ENCODE measurements around the gene TRIM65. TPM values are rescaled to one million over a fixed set of nuclear protein-coding genes. Genes with fewer than 3 reads are reported as not detected.
A peak's percentile ranks its signal among the peaks of the same experiment; 100 is the strongest.
"Not testable (repeated sequence)": the region's sequence is repeated elsewhere in the genome, so short reads cannot be mapped to it uniquely, and the experiment has no call there.

The TRIM65 gene
- total RNA-seq, 2 experiments from 2014 or later, result 24.9 to 26.1 TPM

DNA sequence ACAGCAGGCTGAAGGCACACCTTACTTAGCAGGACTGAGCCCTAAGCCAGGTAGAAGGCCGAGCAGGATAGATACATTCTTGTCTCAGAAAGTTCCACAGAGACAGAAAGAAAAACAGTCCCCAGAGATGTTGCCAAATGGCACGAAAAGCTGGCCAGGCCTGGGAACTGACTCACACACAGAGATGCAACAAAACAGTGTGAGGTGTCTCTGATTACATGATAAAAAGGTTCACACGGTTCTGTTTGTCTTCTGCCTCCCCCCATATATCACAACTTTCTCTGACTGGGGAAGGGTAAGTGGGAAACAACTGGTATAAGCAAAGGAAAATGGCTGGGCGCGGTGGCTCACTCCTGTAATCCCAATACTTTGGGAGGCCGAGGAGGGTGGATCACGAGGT, 43.3 kb downstream of the TRIM65 start:
- no peaks in the 10 kb centered on the region for H3K27me3 Mint-ChIP-seq
- H3K9me3 Mint-ChIP-seq, result no peaks in the 10 kb centered on the region
- peaks cover 22% of the 10 kb centered on the region for H3K36me3 Mint-ChIP-seq (ENCODE audit: low read depth)
- no peak for DNase-seq
- ChIA-PET POLR2A (interaction anchor here (1.2 to 10.2 kb wide), 6 partner anchors 8 to 77 kb away, joined by 3 to 221 read pairs (median 55); partner anchors contain the start of genes TRIM47, TRIM65 and UNC13D), CTCF (interaction anchor here (0.9 to 8.8 kb wide), 5 partner anchors 8 to 74 kb away, joined by 4 to 85 read pairs (median 10); partner anchors contain the start of genes TRIM65 and UNC13D)
- H3K4me1 Mint-ChIP-seq, result peaks cover 38% of the 10 kb centered on the region
- H3K27ac Mint-ChIP-seq, result no peak overlapping the region
- no peak overlapping the region for H3K4me3 Mint-ChIP-seq

DNA sequence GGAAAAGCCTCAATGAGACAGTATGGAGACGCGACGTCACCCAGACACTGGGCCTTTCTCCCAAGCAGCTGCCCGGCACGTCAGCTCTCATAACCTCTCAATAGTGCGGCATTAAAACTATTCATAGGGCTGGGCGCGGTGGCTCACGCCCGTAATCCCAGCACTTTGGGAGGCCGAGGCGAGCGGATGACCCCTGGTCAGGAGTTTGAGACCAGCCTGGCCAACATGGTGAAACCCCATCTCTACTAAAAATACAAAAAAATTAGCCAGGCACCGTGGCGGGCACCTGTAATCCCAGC, 45.1 kb downstream of the TRIM65 start:
- H3K27me3 Mint-ChIP-seq, POLR2A ChIA-PET, H3K27ac Mint-ChIP-seq, DNase-seq, H3K4me3 Mint-ChIP-seq, H3K9me3 Mint-ChIP-seq: not testable (repeated sequence)
- H3K36me3 Mint-ChIP-seq (ENCODE audit: low read depth), result peaks cover 38% of the 10 kb centered on the region
- peaks cover 36% of the 10 kb centered on the region for H3K4me1 Mint-ChIP-seq
- CTCF ChIA-PET, result interaction anchor here (0.7 kb wide), 1 partner anchor 62 kb away, joined by 3 read pairs; no protein-coding TSS in a partner anchor

DNA sequence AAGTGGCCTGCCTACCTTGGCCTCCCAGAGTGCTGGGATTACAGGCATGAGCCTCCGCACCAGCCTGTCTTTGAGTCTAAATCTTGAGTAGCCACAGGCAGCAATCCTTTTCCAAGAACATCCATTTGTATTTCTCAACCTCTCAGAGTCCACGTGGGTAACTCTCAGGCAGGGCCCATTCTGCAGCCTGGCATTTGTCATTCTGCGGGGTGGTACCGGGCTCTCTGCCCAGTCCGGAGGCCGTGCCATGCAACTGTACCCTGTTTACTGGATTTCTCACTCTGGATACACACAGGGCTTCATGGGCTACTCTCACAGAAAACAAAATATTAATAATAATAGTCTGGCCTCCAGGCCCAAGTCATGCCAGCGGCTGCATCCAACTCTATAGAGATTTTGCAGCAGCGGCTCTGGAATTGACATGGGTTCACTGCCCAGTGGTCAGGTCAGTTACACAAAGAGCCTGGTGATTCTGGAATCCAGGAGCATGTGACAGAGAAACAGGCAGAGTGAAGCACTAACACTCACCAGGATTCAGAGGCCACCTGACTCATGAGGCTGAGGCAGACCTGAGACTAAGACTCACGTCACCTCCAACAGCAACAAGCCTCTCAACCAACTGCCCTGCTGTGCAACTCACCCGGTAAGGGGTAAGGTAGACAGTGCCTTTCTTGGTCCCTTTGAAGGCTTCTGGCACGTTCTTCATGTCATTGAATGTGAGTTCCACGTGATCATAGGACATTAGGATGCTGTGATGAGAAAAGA, 45.6 kb downstream of the TRIM65 start:
- Mint-ChIP-seq H3K9me3 (no peaks in the 10 kb centered on the region), H3K4me3 (no peak overlapping the region), H3K27ac (no peak overlapping the region), H3K36me3 (ENCODE audit: low read depth) (peaks cover 41% of the 10 kb centered on the region), H3K27me3 (no peaks in the 10 kb centered on the region), H3K4me1 (peaks cover 30% of the 10 kb centered on the region)
- no peak for DNase-seq
- ChIA-PET POLR2A (interaction anchor here (1.2 to 8.7 kb wide), 2 partner anchors 25 to 74 kb away, joined by 3 to 87 read pairs; a partner anchor contains a TSS), CTCF (interaction anchor here (1.2 kb wide), 1 partner anchor 71 kb away, joined by 3 read pairs; a partner anchor contains a TSS)

GRCh38 chr17:75849724-75850123, 47.0 kb downstream of the TRIM65 start:
- no peaks in the 10 kb centered on the region for H3K27me3 Mint-ChIP-seq
- H3K4me1 Mint-ChIP-seq, result peaks cover 41% of the 10 kb centered on the region
- no peak for DNase-seq
- no peak overlapping the region for H3K4me3 Mint-ChIP-seq
- H3K27ac Mint-ChIP-seq, result no peak overlapping the region
- CTCF ChIA-PET, result interaction anchor here (0.7 to 2.5 kb wide), 11 partner anchors 11 to 97 kb away, joined by 3 to 17 read pairs (median 4); partner anchors contain the start of genes GALK1 and TRIM47
- H3K9me3 Mint-ChIP-seq, result no peaks in the 10 kb centered on the region
- peaks cover 50% of the 10 kb centered on the region for H3K36me3 Mint-ChIP-seq (ENCODE audit: low read depth)
- POLR2A ChIA-PET, result interaction anchor here (1.2 to 8.7 kb wide), 3 partner anchors 26 to 73 kb away, joined by 3 to 87 read pairs (median 63); partner anchors contain the start of gene UNK

DNA sequence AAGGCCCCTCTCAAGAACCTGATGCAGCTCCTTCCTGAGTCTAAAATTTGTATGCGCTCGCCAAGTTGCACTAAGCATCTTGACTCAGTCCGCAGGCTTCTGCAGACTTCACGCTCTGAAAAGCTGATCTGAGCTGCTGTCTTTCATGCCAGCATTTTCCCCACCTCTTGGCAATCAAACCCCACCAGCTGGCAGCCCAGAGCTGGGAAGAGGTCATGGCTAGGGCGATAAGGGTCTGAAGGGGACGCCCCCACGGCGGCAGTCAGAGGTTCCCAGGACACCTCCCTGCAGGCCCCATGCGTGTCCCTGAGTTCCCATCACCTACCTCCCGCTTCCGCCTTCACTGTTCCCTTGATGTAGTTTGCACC, 47.5 kb downstream of the TRIM65 start:
- Mint-ChIP-seq H3K27ac (no peak overlapping the region), H3K4me1 (peaks cover 38% of the 10 kb centered on the region), H3K36me3 (ENCODE audit: low read depth) (peaks cover 50% of the 10 kb centered on the region), H3K27me3 (no peaks in the 10 kb centered on the region), H3K9me3 (no peaks in the 10 kb centered on the region), H3K4me3 (no peak overlapping the region)
- no peak for DNase-seq
- ChIA-PET POLR2A (interaction anchor here (1.5 to 8.7 kb wide), 4 partner anchors 9 to 72 kb away, joined by 3 to 87 read pairs (median 35); partner anchors contain the start of genes TRIM65 and UNK), CTCF (interaction anchor here (1.0 to 2.5 kb wide), 8 partner anchors 12 to 96 kb away, joined by 3 to 17 read pairs (median 4); partner anchors contain the start of genes GALK1 and TRIM47)

GRCh38 chr17:75848523-75849278, 48.0 kb downstream of the TRIM65 start:
- no peaks in the 10 kb centered on the region for H3K9me3 Mint-ChIP-seq
- POLR2A ChIA-PET, result interaction anchor here (1.1 to 8.7 kb wide), 5 partner anchors 10 to 72 kb away, joined by 3 to 87 read pairs (median 7); partner anchors contain the start of genes TRIM65 and UNK
- CTCF ChIA-PET, result interaction anchor here (0.6 to 6.9 kb wide), 17 partner anchors 9 to 96 kb away, joined by 3 to 85 read pairs (median 4); partner anchors contain the start of genes GALK1, TRIM47, TRIM65 and WBP2
- H3K4me3 Mint-ChIP-seq, result no peak overlapping the region
- H3K27me3 Mint-ChIP-seq, result no peaks in the 10 kb centered on the region
- H3K4me1 Mint-ChIP-seq, result peaks cover 37% of the 10 kb centered on the region
- peak overlapping the region; percentile 54 for H3K27ac Mint-ChIP-seq
- peaks cover 48% of the 10 kb centered on the region for H3K36me3 Mint-ChIP-seq (ENCODE audit: low read depth)
- DNase-seq, result peak; percentile 83

- H3K27ac Mint-ChIP-seq, result peak overlapping the region; percentile 54
- H3K4me3 Mint-ChIP-seq, result no peak overlapping the region
- peaks cover 30% of the 10 kb centered on the region for H3K4me1 Mint-ChIP-seq
- no peaks in the 10 kb centered on the region for H3K9me3 Mint-ChIP-seq
- CTCF ChIA-PET, result interaction anchor here (0.6 to 6.9 kb wide), 17 partner anchors 10 to 95 kb away, joined by 3 to 85 read pairs (median 4); partner anchors contain the start of genes GALK1, TRIM47, TRIM65 and WBP2
- POLR2A ChIA-PET, result interaction anchor here (0.8 to 8.7 kb wide), 8 partner anchors 7 to 71 kb away, joined by 3 to 87 read pairs (median 6); partner anchors contain the start of genes TRIM47, TRIM65, UNK and WBP2
- no peak for DNase-seq
- H3K36me3 Mint-ChIP-seq (ENCODE audit: low read depth), result peaks cover 52% of the 10 kb centered on the region
- H3K27me3 Mint-ChIP-seq, result no peaks in the 10 kb centered on the region
These were observed 48.9 kb downstream of the TRIM65 start for GRCh38 chr17:75847614-75848522.

DNA sequence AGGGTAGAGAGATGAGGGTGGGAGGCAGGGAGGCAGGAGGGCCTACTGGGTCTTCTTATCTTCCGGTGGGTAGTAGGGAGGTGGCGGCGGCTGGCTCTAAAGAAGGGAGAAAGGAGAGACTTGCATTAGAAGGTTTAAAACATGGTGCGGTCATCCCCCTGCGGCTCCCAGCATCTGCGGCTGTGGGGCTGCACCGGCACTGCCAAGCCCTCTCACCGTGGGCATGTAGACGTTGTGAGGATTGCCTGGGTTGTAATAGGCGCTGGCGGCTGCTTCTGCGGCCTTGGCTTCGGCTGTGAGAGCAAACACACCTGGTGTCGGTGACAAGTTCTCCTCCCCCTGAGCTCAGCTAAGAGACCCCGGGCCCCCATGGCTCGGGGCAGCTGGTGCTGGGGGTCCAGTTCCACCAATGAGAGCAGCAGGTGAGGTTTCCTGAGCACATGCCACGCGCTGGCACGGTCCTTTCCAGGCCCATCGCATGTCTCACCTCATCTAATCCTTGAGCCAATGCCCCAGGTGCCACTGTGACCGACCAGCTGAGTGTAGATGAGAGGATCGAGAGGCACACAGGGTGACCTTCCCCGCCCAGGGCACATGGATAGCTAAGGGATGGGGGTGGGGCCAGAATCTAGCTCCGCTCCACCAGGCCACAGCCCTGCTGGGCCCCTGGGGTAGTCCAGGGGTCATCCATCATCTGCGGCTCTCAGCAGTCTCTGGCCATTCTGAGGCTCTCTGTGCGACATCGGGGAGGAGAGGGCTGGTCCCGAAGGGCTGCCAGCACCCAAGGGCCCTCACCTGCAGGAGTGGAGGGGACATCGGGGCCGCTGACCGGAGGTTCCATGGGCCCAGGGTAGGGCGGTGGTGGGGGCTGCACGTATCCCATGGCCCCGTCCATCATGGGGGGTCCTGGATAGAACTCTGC, 49.8 kb downstream of the TRIM65 start:
- Mint-ChIP-seq H3K9me3 (no peaks in the 10 kb centered on the region), H3K36me3 (ENCODE audit: low read depth) (peaks cover 50% of the 10 kb centered on the region), H3K27me3 (no peaks in the 10 kb centered on the region), H3K27ac (no peak overlapping the region), H3K4me1 (peaks cover 32% of the 10 kb centered on the region), H3K4me3 (no peak overlapping the region)
- ChIA-PET CTCF (interaction anchor here (0.7 to 6.9 kb wide), 11 partner anchors 11 to 159 kb away, joined by 3 to 85 read pairs (median 4); partner anchors contain the start of genes GALK1, TRIM47 and WBP2), POLR2A (interaction anchor here (0.8 to 8.7 kb wide), 8 partner anchors 8 to 70 kb away, joined by 3 to 87 read pairs (median 40); partner anchors contain the start of genes TRIM47, UNK and WBP2)
- no peak for DNase-seq

DNA sequence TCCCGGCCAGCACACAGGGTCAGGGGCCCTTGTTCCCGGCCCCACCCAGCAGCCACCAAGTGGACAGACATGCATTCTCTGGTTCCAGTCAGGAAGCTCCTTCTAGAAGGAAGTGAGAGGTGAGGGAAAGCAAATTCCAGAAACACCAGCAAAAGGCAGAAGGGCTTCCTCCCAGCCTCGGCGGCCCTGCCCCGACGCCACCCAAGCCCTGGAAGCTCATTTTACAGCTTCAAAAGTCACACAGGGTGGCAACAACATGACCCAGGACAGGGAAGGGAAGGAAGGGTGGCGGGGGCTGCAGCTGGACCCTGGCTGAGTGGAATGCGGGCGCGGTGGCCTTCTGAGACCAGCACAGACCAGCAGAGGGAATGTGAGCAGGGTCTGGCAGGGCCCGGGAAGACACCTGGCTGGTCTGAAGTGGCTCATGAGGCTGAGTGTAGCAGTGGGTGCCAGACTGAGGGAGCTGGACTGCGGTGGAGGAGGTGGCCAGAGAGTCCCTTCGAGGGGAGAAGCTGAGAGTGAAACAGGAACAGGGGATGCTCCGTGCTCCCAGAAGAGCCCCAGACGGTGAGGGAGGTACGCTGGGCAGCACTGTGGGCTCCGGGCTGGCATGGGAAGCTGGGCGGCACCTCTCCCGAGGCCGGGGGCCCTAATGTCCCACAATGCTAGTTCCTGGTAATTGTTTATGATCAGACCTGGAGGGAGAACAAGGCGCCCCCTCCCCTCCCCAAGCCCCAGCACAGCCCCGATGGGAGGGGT, 50.6 kb downstream of the TRIM65 start:
- peaks cover 31% of the 10 kb centered on the region for H3K4me1 Mint-ChIP-seq
- peaks cover 45% of the 10 kb centered on the region for H3K36me3 Mint-ChIP-seq (ENCODE audit: low read depth)
- peak overlapping the region; percentile 43 for H3K4me3 Mint-ChIP-seq
- H3K27ac Mint-ChIP-seq, result peak overlapping the region; percentile 81
- no peaks in the 10 kb centered on the region for H3K27me3 Mint-ChIP-seq
- H3K9me3 Mint-ChIP-seq, result no peaks in the 10 kb centered on the region
- DNase-seq, result no peak
- ChIA-PET POLR2A (interaction anchor here (1.6 to 8.7 kb wide), 8 partner anchors 9 to 179 kb away, joined by 7 to 87 read pairs (median 40); partner anchors contain the start of genes RECQL5, SAP30BP, TRIM65 and UNK), CTCF (interaction anchor here (0.8 to 6.9 kb wide), 10 partner anchors 12 to 159 kb away, joined by 3 to 85 read pairs (median 4); partner anchors contain the start of genes TRIM65, UNK and WBP2)

DNA sequence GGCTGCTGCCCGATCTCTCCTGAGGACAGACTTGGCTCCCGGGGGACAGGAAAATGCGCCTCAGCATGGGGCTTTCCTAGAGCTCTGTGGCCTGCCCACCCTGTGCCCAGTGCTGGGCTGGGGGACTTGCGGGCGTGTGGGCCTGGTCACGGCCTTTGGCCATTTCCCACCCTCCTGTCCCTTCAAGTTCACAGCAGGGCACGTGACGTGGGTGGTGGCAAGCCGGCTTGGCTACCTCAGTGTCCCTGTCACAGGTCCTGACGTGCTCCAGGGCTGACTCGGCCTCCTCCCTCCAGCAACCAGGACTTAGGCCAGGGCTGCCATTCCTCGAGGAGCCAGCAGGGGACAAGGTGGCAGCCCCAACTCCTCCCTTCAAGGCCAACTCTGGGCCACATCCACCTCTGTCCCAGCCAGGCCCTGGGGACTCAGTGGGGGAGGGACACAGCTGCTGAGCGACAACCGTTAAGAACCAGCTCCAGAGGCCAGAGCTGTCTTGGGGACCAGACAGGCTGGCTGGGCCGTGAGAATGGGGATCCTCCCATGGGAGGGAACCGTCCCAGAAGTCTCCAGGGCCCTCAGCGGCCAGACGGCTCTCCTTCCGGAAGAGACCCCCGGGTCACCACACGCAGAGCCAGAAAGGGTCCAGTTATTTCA, 51.6 kb downstream of the TRIM65 start:
- Mint-ChIP-seq H3K27me3 (no peaks in the 10 kb centered on the region), H3K9me3 (no peaks in the 10 kb centered on the region), H3K27ac (peak overlapping the region; percentile 81), H3K4me1 (peaks cover 33% of the 10 kb centered on the region), H3K36me3 (ENCODE audit: low read depth) (peaks cover 45% of the 10 kb centered on the region), H3K4me3 (peak overlapping the region; percentile 56)
- peak; percentile 72 for DNase-seq
- ChIA-PET CTCF (interaction anchor here (0.8 to 6.9 kb wide), 9 partner anchors 13 to 161 kb away, joined by 3 to 85 read pairs (median 4); partner anchors contain the start of genes TRIM65, UNK and WBP2), POLR2A (interaction anchor here (1.2 to 8.7 kb wide), 13 partner anchors 10 to 178 kb away, joined by 4 to 87 read pairs (median 13); partner anchors contain the start of genes RECQL5, SAP30BP, TRIM65 and UNK)

Measured in activated CD4-positive, alpha-beta memory T cell treated with anti-CD3 and anti-CD28 coated beads, Interleukin-2, amount 10 ng/mL, durations not matched to agents 7 days and 5 days (primary cell).